Tibial nerve (tissue), 4 donors: ENCODE results near the gene ERVMER34-1. TPM values are rescaled to one million over a fixed set of nuclear protein-coding genes. Genes with fewer than 3 reads are reported as not detected.
A peak's percentile ranks its signal among the peaks of the same experiment; 100 is the strongest.

Experiments
- DNase-seq, 2 donors: peaks; one replicate each; pipeline ENCODE4 v3.0.0-alpha.2; 2019; ENCODE audit warnings: low spot score in 2 of 2
- H3K27ac ChIP-seq, 4 donors: fragments of 200-600 bp; sonication (generic) in 3 of 4; one replicate each; pipeline ENCODE4 v1.5.1; 2017 to 2019; ENCODE audit warnings: mild to moderate bottlenecking in 1 of 4
- H3K27me3 ChIP-seq, 2 donors: fragments of 200-600 bp; sonication (generic) in 1 of 2; one replicate each; pipeline versions ENCODE4 v1.5.1 to v1.6.0; 2017 to 2019
- H3K36me3 ChIP-seq, 3 donors: fragments of 200-600 bp; sonication (generic); one replicate each; pipeline ENCODE4 v1.5.1; 2018 to 2019
- H3K4me1 ChIP-seq, 4 donors: fragments of 200-600 bp; sonication (generic) in 3 of 4; one replicate each; pipeline ENCODE4 v1.5.1; 2017 to 2019
- H3K4me3 ChIP-seq, 4 donors: fragments of 200-600 bp; sonication (generic) in 3 of 4; one replicate each; pipeline ENCODE4 v1.5.1; 2017 to 2019; ENCODE audit warnings: mild to moderate bottlenecking in 1 of 4, moderate library complexity in 1 of 4
- H3K9me3 ChIP-seq, 4 donors: fragments of 200-600 bp; sonication (generic) in 3 of 4; one replicate each; pipeline ENCODE4 v1.5.1; 2017 to 2019
- CTCF ChIP-seq, 5 experiments: fragments of 200-600 bp in 3 of 5; fragments of 450-650 bp in 2 of 5; sonication (generic) in 3 of 5; IDR thresholded peaks; one replicate each; pipeline ENCODE4 v1.5.1; 2016 to 2019; ENCODE audit warnings: antibody characterized with exemption in 5 of 5, mild to moderate bottlenecking in 3 of 5, moderate library complexity in 2 of 5
- EP300 ChIP-seq, 2 donors: sonication (generic); formaldehyde crosslinking; IDR thresholded peaks; one replicate each; pipeline ENCODE4 v1.6.1; 2017; ENCODE audit warnings: antibody characterized with exemption in 2 of 2, mild to moderate bottlenecking in 1 of 2
- POLR2A ChIP-seq, 2 donors: fragments of 450-650 bp; IDR thresholded peaks; one replicate each; pipeline ENCODE4 v1.6.1; 2017; ENCODE audit warnings: antibody characterized with exemption in 2 of 2, mild to moderate bottlenecking in 2 of 2, moderate library complexity in 2 of 2
- WGBS, 2 donors: methylation state at CpG; one replicate each; pipeline ENCODE4 v1.1.5; 2018; 5-methylcytosine and 5-hydroxymethylcytosine counted together
- total RNA-seq, 4 donors: library from RNA; depleted of rRNA; stranded (reverse); fragments of >200 nt; gene quantifications; one replicate each; pipeline ENCODE4 v1.1.0, GENCODE V29; 2016

Gene ERVMER34-1
- total RNA-seq, 4 donors from 2014 or later, result 0.63 to 0.90 (median 0.78) TPM; not detected in 1

GRCh38 chr4:52715255-52715897 is 35.8 kb downstream of the ERVMER34-1 start:
- peaks cover 0 to 25% (median 16%) of the 10 kb centered on the region in 4 donors for H3K4me1 ChIP-seq
- no peaks in the 10 kb centered on the region for H3K27me3 ChIP-seq
- H3K9me3 ChIP-seq, result no peaks in the 10 kb centered on the region
- 94 to 95% methylated on average over 7 of the region's 7 CpGs for WGBS, 2 donors
- DNase-seq, result no peak
- no peak overlapping the region for H3K27ac ChIP-seq
- peaks cover 0 to 39% (median 6%) of the 10 kb centered on the region in 3 donors for H3K36me3 ChIP-seq
- TF ChIP-seq POLR2A (IDR thresholded peaks at IDR 0.05), result no peak
- TF ChIP-seq CTCF (IDR thresholded peaks at IDR 0.05), result no peak
- TF ChIP-seq EP300 (IDR thresholded peaks at IDR 0.05), result no peak
- no peak overlapping the region for H3K4me3 ChIP-seq

GRCh38 chr4:52714597-52715254 is 36.5 kb downstream of the ERVMER34-1 start:
- no peak overlapping the region for H3K27ac ChIP-seq
- no peak for DNase-seq

GRCh38 chr4:52713456-52713937 is 37.7 kb downstream of the ERVMER34-1 start:
- Histone ChIP-seq H3K27ac (peak overlapping the region; percentile 51 to 98 (median 89)), H3K4me3 (peak overlapping the region; percentile 71 to 87 (median 79)), H3K9me3 (no peaks in the 10 kb centered on the region), H3K27me3 (no peaks in the 10 kb centered on the region), H3K4me1 (peaks cover 0 to 25% (median 16%) of the 10 kb centered on the region in 4 donors), H3K36me3 (peaks cover 0 to 36% (median 6%) of the 10 kb centered on the region in 3 donors)
- TF ChIP-seq CTCF (IDR thresholded peaks at IDR 0.05), result no peak
- TF ChIP-seq POLR2A (IDR thresholded peaks at IDR 0.05), result no peak
- TF ChIP-seq EP300 (IDR thresholded peaks at IDR 0.05), result no peak
- no peak for DNase-seq
- WGBS, 2 donors, result 53 to 68% methylated on average over 12 of the region's 12 CpGs

More at GRCh38 chr4:52714597-52715254, 36.5 kb downstream of the ERVMER34-1 start:
- TF ChIP-seq EP300 (IDR thresholded peaks at IDR 0.05), result no peak
- TF ChIP-seq CTCF (IDR thresholded peaks at IDR 0.05), result no peak
- TF ChIP-seq POLR2A (IDR thresholded peaks at IDR 0.05), result no peak
- Histone ChIP-seq H3K9me3 (no peaks in the 10 kb centered on the region), H3K4me3 (no peak overlapping the region), H3K36me3 (peaks cover 0 to 36% (median 6%) of the 10 kb centered on the region in 3 donors), H3K4me1 (peaks cover 0 to 25% (median 16%) of the 10 kb centered on the region in 4 donors), H3K27me3 (no peaks in the 10 kb centered on the region)
- 91 to 94% methylated on average over 4 of the region's 4 CpGs for WGBS, 2 donors

DNA sequence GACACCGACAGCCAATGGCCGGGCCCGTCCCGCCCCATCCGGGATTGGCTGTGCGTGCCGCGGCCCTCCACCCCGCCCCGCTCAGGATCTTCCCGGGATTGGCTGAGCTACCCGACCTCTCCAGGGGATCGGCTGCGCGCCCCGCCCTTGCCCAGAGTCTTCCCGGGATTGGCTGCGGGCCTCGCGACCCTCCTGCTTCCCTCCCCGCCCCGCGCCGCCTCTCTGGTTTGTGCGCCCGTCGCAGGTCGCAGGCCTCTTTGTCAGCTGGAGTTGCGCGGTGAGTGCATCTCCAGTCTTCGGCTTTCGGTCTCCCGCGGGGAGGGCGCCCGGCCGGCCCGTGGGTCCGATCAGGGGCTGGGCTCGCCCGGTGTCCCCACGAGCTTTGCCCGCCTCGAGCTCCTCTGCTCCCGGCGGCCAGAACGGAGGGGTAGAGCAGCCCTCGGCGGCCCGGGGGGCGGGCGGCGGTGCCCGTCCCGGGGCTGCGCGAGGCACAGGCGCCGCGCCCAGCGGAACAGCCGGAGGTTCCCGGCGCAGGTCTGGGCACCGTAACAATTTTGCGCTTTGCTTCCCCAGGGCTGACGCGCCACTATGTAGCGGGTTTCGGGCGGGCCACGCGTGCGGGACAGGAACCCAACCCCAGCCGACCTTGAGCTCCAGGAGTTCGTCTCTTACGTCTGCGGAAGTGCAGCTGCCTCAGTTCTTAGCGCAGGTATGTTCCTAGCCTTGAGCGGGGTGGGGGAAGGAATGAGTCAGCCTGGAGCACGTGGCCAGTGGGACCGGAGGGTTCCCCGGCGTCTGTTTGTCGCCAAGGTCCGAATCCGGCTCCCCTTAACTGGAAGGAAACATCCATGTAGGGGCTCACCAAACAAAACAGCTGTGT is 38.7 kb downstream of the ERVMER34-1 start:
- H3K4me1 ChIP-seq, result peaks cover 0 to 25% (median 16%) of the 10 kb centered on the region in 4 donors
- TF ChIP-seq POLR2A (IDR thresholded peaks at IDR 0.05), result peak; percentile 81 to 93
- peak; percentile 23 to 98 for TF ChIP-seq EP300 (IDR thresholded peaks at IDR 0.05)
- TF ChIP-seq CTCF (IDR thresholded peaks at IDR 0.05), result peak in 1 of 5 experiments; percentile 40

More for the DNA sequence above, 38.7 kb downstream of the ERVMER34-1 start:
- peaks cover 0 to 29% (median 6%) of the 10 kb centered on the region in 3 donors for H3K36me3 ChIP-seq
- H3K27ac ChIP-seq, result peak overlapping the region; percentile 51 to 98 (median 89)
- no peaks in the 10 kb centered on the region for H3K27me3 ChIP-seq
- DNase-seq, result peak; percentile 96
- H3K9me3 ChIP-seq, result no peaks in the 10 kb centered on the region
- WGBS, 2 donors, result 0 to 1% methylated on average over 28 to 54 of the region's 87 CpGs
- peak overlapping the region; percentile 71 to 87 (median 79) for H3K4me3 ChIP-seq
